IPS-20b (cell line): ENCODE measurements around the gene STXBP5L.
"Not testable (repeated sequence)": the region's sequence is repeated elsewhere in the genome, so short reads cannot be mapped to it uniquely, and the experiment has no call there.

ENCODE experiments used
- H3K27ac ChIP-seq: one replicate; pipeline ENCODE4 v1.5.1; 2013; ENCODE audit warnings: low read length
- H3K27me3 ChIP-seq: 2 replicates; pipeline ENCODE4 v1.6.1; 2013; ENCODE audit warnings: mild to moderate bottlenecking, low read length, inconsistent platforms; ENCODE audit not compliant: insufficient read depth
- H3K36me3 ChIP-seq: 2 replicates; pipeline ENCODE4 v1.6.1; 2013; ENCODE audit warnings: low read depth, mild to moderate bottlenecking, inconsistent platforms, low read length, moderate library complexity; ENCODE audit not compliant: insufficient read depth
- H3K4me1 ChIP-seq: 2 replicates; pipeline ENCODE4 v1.6.1; 2013; ENCODE audit warnings: mild to moderate bottlenecking, control low read depth, inconsistent platforms, low read length, moderate library complexity; ENCODE audit not compliant: insufficient read depth
- H3K4me3 ChIP-seq: 2 replicates; pipeline ENCODE4 v1.5.1; 2013; ENCODE audit warnings: mild to moderate bottlenecking, low read length, inconsistent platforms
- H3K9ac ChIP-seq: 2 replicates; pipeline ENCODE4 v1.6.1; 2013; ENCODE audit warnings: low read depth, mild to moderate bottlenecking, inconsistent platforms, low read length, moderate library complexity
- H3K9me3 ChIP-seq: 2 replicates; pipeline ENCODE4 v1.6.1; 2013; ENCODE audit warnings: mild to moderate bottlenecking, low read depth, low read length, inconsistent platforms; ENCODE audit not compliant: insufficient read depth

The STXBP5L gene

GRCh38 chr3:120908030-120908794 is at the start of gene STXBP5L:
Gene STXBP5L (plus strand): TSS chr3:120908205. CDS start chr3:120909579, 1,374 bp downstream.
- Histone ChIP-seq H3K27ac (no peak within 1 kb of the TSS), H3K4me3 (peak within 1 kb of the TSS; percentile 98), H3K9me3 (peaks cover 4% of the 10 kb centered on the region), H3K9ac (peak within 1 kb of the TSS; percentile 83; the same call in 1 of the 2 replicates), H3K4me1 (no peaks in the 10 kb centered on the region), H3K27me3 (peaks cover 17% of the 10 kb centered on the region; the same call in 1 of the 2 replicates), H3K36me3 (no peaks in the 10 kb centered on the region)

GRCh38 chr3:120858521-120858920 is 49.5 kb upstream of the STXBP5L start:
- no peak overlapping the region for H3K27ac ChIP-seq
- H3K4me3 ChIP-seq: no peak overlapping the region
- no peaks in the 10 kb centered on the region for H3K27me3 ChIP-seq
- no peaks in the 10 kb centered on the region for H3K9me3 ChIP-seq
- H3K9ac ChIP-seq: no peak overlapping the region
- 0 out of 2 replicates have a peak, but pooled peaks cover 3% of the 10 kb centered on the region for H3K4me1 ChIP-seq
- no peaks in the 10 kb centered on the region for H3K36me3 ChIP-seq

- H3K4me1 ChIP-seq: peaks cover 5% of the 10 kb centered on the region; the same call in 1 of the 2 replicates
- no peak overlapping the region for H3K9ac ChIP-seq
- no peaks in the 10 kb centered on the region for H3K9me3 ChIP-seq
- H3K27me3 ChIP-seq: no peaks in the 10 kb centered on the region
- H3K27ac ChIP-seq: no peak overlapping the region
- no peaks in the 10 kb centered on the region for H3K36me3 ChIP-seq
- H3K4me3 ChIP-seq: no peak overlapping the region
Measured at GRCh38 chr3:120864541-120864940, 43.5 kb upstream of the STXBP5L start.

GRCh38 chr3:120875507-120875906 is 32.5 kb upstream of the STXBP5L start:
- no peak overlapping the region for H3K4me3 ChIP-seq
- peaks cover 7% of the 10 kb centered on the region; the same call in 1 of the 2 replicates for H3K4me1 ChIP-seq
- H3K36me3 ChIP-seq: no peaks in the 10 kb centered on the region
- no peaks in the 10 kb centered on the region for H3K27me3 ChIP-seq
- no peaks in the 10 kb centered on the region for H3K9me3 ChIP-seq
- H3K9ac ChIP-seq: no peak overlapping the region
- no peak overlapping the region for H3K27ac ChIP-seq

GRCh38 chr3:120875989-120876388 is 32.0 kb upstream of the STXBP5L start:
- no peak overlapping the region for H3K4me3 ChIP-seq
- H3K9ac ChIP-seq: peak overlapping the region; percentile 30; the same call in 1 of the 2 replicates
- no peak overlapping the region for H3K27ac ChIP-seq
- H3K4me1 ChIP-seq: peaks cover 7% of the 10 kb centered on the region; the same call in 1 of the 2 replicates
- H3K36me3 ChIP-seq: no peaks in the 10 kb centered on the region
- H3K27me3 ChIP-seq: no peaks in the 10 kb centered on the region
- no peaks in the 10 kb centered on the region for H3K9me3 ChIP-seq

GRCh38 chr3:120879411-120879810 is 28.6 kb upstream of the STXBP5L start:
- Histone ChIP-seq H3K27me3 (no peaks in the 10 kb centered on the region), H3K36me3 (no peaks in the 10 kb centered on the region), H3K4me1 (peaks cover 7% of the 10 kb centered on the region; the same call in 1 of the 2 replicates), H3K27ac (no peak overlapping the region), H3K4me3 (no peak overlapping the region), H3K9ac (no peak overlapping the region), H3K9me3 (no peaks in the 10 kb centered on the region)

GRCh38 chr3:120892921-120893320 is 15.1 kb upstream of the STXBP5L start:
- no peak overlapping the region for H3K9ac ChIP-seq
- no peaks in the 10 kb centered on the region for H3K36me3 ChIP-seq
- H3K27me3 ChIP-seq: no peaks in the 10 kb centered on the region
- no peak overlapping the region for H3K4me3 ChIP-seq
- no peaks in the 10 kb centered on the region for H3K9me3 ChIP-seq
- no peaks in the 10 kb centered on the region for H3K4me1 ChIP-seq
- no peak overlapping the region for H3K27ac ChIP-seq

- no peaks in the 10 kb centered on the region for H3K27me3 ChIP-seq
- no peak overlapping the region for H3K9ac ChIP-seq
- no peaks in the 10 kb centered on the region for H3K4me1 ChIP-seq
- no peaks in the 10 kb centered on the region for H3K9me3 ChIP-seq
- H3K27ac ChIP-seq: no peak overlapping the region
- no peaks in the 10 kb centered on the region for H3K36me3 ChIP-seq
- H3K4me3 ChIP-seq: no peak overlapping the region
Measured at GRCh38 chr3:120894316-120895057, 13.5 kb upstream of the STXBP5L start.

GRCh38 chr3:120901716-120902115 is 6.3 kb upstream of the STXBP5L start:
- not testable (repeated sequence) for H3K9ac ChIP-seq, H3K27me3 ChIP-seq, H3K4me3 ChIP-seq, H3K27ac ChIP-seq, H3K36me3 ChIP-seq, H3K4me1 ChIP-seq
- H3K9me3 ChIP-seq: peaks cover 22% of the 10 kb centered on the region

- Histone ChIP-seq H3K27me3 (peaks cover 5% of the 10 kb centered on the region; the same call in 1 of the 2 replicates), H3K9me3 (peaks cover 22% of the 10 kb centered on the region), H3K4me3 (no peak overlapping the region), H3K4me1 (no peaks in the 10 kb centered on the region), H3K9ac (no peak overlapping the region), H3K36me3 (no peaks in the 10 kb centered on the region), H3K27ac (no peak overlapping the region)
Measured at GRCh38 chr3:120903221-120903620, 4.8 kb upstream of the STXBP5L start.

- peak overlapping the region; percentile 55; the same call in 1 of the 2 replicates for H3K9ac ChIP-seq
- H3K9me3 ChIP-seq: peaks cover 9% of the 10 kb centered on the region
- no peak overlapping the region for H3K27ac ChIP-seq
- peak overlapping the region; percentile 80 for H3K4me3 ChIP-seq
- H3K27me3 ChIP-seq: peaks cover 17% of the 10 kb centered on the region; the same call in 1 of the 2 replicates
- H3K36me3 ChIP-seq: no peaks in the 10 kb centered on the region
- no peaks in the 10 kb centered on the region for H3K4me1 ChIP-seq
Measured at GRCh38 chr3:120907659-120908029, 361 bp upstream of the STXBP5L start.
